ENCODE data around the gene ARHGAP5. TPM values are rescaled to one million over a fixed set of nuclear protein-coding genes. Genes with fewer than 3 reads are reported as not detected.

ARHGAP5 gene
- total and polyA plus RNA-seq, 2 donors = 25.9 to 64.1 TPM

- no peaks in the 10 kb centered on the region for H3K36me3 ChIP-seq (ENCODE audit: control insufficient read depth in 2 of 2, insufficient read depth in 2 of 2, low read length in 1 of 2)
- H3K9me3 ChIP-seq (ENCODE audit: control insufficient read depth in 2 of 2, insufficient read depth in 1 of 2, low read length in 1 of 2) = no peaks in the 10 kb centered on the region
- H3K27me3 ChIP-seq (ENCODE audit: control insufficient read depth in 2 of 2, insufficient read depth in 1 of 2, low read length in 1 of 2) = no peaks in the 10 kb centered on the region
- peaks cover 8% of the 10 kb centered on the region in 2 donors for H3K4me1 ChIP-seq (ENCODE audit: control insufficient read depth in 2 of 2, insufficient read depth in 2 of 2, low read length in 2 of 2)
- 57% methylated on average over 2 of the region's 2 CpGs for WGBS
- H3K27ac ChIP-seq (ENCODE audit: low read depth in 1 of 2, low read length in 1 of 2) = no peak overlapping the region
- H3K4me3 ChIP-seq (ENCODE audit: low read length in 2 of 2) = no peak overlapping the region
- DNase-seq (ENCODE audit: low read depth in 6 of 9, low spot score in 9 of 9) = no peak
Observed at GRCh38 chr14:32206552-32206951, 129.4 kb downstream of the ARHGAP5 start.

- no peak for DNase-seq (ENCODE audit: low read depth in 6 of 9, low spot score in 9 of 9)
- Histone ChIP-seq H3K9me3 (ENCODE audit: control insufficient read depth in 2 of 2, insufficient read depth in 1 of 2, low read length in 1 of 2) (no peaks in the 10 kb centered on the region), H3K27ac (ENCODE audit: low read depth in 1 of 2, low read length in 1 of 2) (no peak overlapping the region), H3K4me3 (ENCODE audit: low read length in 2 of 2) (no peak overlapping the region), H3K36me3 (ENCODE audit: control insufficient read depth in 2 of 2, insufficient read depth in 2 of 2, low read length in 1 of 2) (no peaks in the 10 kb centered on the region), H3K4me1 (ENCODE audit: control insufficient read depth in 2 of 2, insufficient read depth in 2 of 2, low read length in 2 of 2) (peaks cover 2 to 5% of the 10 kb centered on the region in 2 donors), H3K27me3 (ENCODE audit: control insufficient read depth in 2 of 2, insufficient read depth in 1 of 2, low read length in 1 of 2) (no peaks in the 10 kb centered on the region)
- WGBS = 96% methylated on average over 3 of the region's 3 CpGs
Observed at GRCh38 chr14:32208490-32208889, 131.4 kb downstream of the ARHGAP5 start.

Other genes starting within 250 kb of the ARHGAP5 start
- not detected for gene RNU6-7, start 124.7 kb downstream of the ARHGAP5 start, total RNA-seq
- gene RNU6-7, start 124.7 kb downstream of the ARHGAP5 start, polyA plus RNA-seq = not detected
- not detected for gene RNU6-8, start 126.0 kb downstream of the ARHGAP5 start, total RNA-seq
- not detected for gene RNU6-8, start 126.0 kb downstream of the ARHGAP5 start, polyA plus RNA-seq

Measured in thymus (tissue), 11 donors.